ENCODE data around the gene MLLT1.

MLLT1 gene

DNA sequence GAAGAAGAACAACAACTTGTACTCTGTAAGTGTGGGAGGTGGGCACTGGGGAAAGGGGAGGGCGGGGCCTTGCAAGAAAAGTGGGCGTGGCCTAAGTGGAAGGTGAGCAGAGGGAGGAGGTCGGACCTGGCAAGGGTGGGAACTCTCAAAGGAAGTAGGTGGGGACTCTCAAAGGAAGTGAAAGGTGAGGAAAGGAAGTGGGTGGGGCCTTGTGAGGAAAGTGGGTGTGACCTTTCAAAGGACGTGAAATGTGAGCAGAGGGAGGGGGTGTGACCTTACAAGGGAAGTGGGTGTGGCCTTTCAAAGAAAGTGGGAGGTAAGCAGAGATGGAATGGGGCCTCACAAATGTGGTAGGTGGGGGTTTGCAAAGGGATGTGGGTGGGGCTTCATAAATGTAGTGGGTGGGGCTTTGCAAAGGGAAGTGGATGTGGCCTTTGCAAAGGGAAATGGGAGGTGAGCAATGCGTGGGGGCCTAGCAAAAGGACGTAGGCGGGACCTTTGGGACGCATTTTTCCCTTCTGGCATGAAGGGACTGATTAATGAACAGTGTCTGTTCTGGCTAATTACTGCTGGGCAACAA, 118.4 kb downstream of the MLLT1 start:
- DNase-seq (ENCODE audit: low read depth in 2 of 2) = peak; percentile 18 to 30
